ENCODE data around the gene B4GALNT3. TPM values are rescaled to one million over a fixed set of nuclear protein-coding genes. Genes with fewer than 3 reads are reported as not detected.

B4GALNT3 gene
- total RNA-seq, 1 experiment from 2014 or later: 2.3 TPM

GRCh38 chr12:507391-507796, 47.7 kb downstream of the B4GALNT3 start:
- no peak for ATAC-seq
- intact Hi-C loops (cut with micrococcal nuclease; ENCODE audit: unreplicated experiment): no loop called here

GRCh38 chr12:508145-508544, 48.4 kb downstream of the B4GALNT3 start:
- H3K9me3 ChIP-seq (ENCODE audit: control insufficient read depth, insufficient read depth, low read depth, low read length): no peaks in the 10 kb centered on the region
- no peaks in the 10 kb centered on the region for H3K27me3 ChIP-seq (ENCODE audit: control insufficient read depth, insufficient read depth, low read length)
- ChIA-PET CTCF (interaction anchor here (0.6 kb wide), 1 partner anchor 156 kb away, joined by 4 read pairs; no protein-coding TSS in a partner anchor), POLR2A (no interaction called here)
- peaks cover 7% of the 10 kb centered on the region; the same call in 1 of the 2 replicates for H3K4me1 ChIP-seq (ENCODE audit: control insufficient read depth, insufficient read depth, low read length)
- DNase-seq (ENCODE audit: low read depth, low spot score) (no peak), ATAC-seq (no peak)
- no peak overlapping the region for H3K27ac ChIP-seq (ENCODE audit: low read length)
- no peak for TF ChIP-seq REST (IDR thresholded peaks at IDR 0.05; ENCODE audit: insufficient read depth in 1 of 2, low read depth in 2 of 2, low read length in 1 of 2)
- TF ChIP-seq CTCF (IDR thresholded peaks at IDR 0.05): no peak
- TF ChIP-seq SIN3A (IDR thresholded peaks at IDR 0.05; ENCODE audit: borderline replicate concordance, insufficient read depth, low read depth, low read length): no peak
- TF ChIP-seq TCF7L2 (IDR thresholded peaks at IDR 0.05; ENCODE audit: low read depth, low read length): no peak
- H3K36me3 ChIP-seq (ENCODE audit: control insufficient read depth, insufficient read depth, low read length): no peaks in the 10 kb centered on the region
- in situ Hi-C loops (cut with HindIII; ENCODE audit: low pct_unique_long_range_greater_than_20kb, low sequenced_read_pairs) (no loop called here), intact Hi-C loops (cut with micrococcal nuclease; ENCODE audit: unreplicated experiment) (no loop called here)
- H3K4me3 ChIP-seq (ENCODE audit: low read depth in 2 of 2, low read length in 2 of 2): no peak overlapping the region
- BruUV-seq (replicated peaks): no TSS peak

More at GRCh38 chr12:507391-507796, 47.7 kb downstream of the B4GALNT3 start:
- H3K27me3 ChIP-seq (ENCODE audit: control insufficient read depth, insufficient read depth, low read length): no peaks in the 10 kb centered on the region
- no TSS peak for BruUV-seq (replicated peaks)
- H3K36me3 ChIP-seq (ENCODE audit: control insufficient read depth, insufficient read depth, low read length): no peaks in the 10 kb centered on the region
- ChIA-PET CTCF (no interaction called here), POLR2A (no interaction called here)
- H3K4me3 ChIP-seq (ENCODE audit: low read depth in 2 of 2, low read length in 2 of 2): no peak overlapping the region
- H3K4me1 ChIP-seq (ENCODE audit: control insufficient read depth, insufficient read depth, low read length): peaks cover 7% of the 10 kb centered on the region; the same call in 1 of the 2 replicates
- no peaks in the 10 kb centered on the region for H3K9me3 ChIP-seq (ENCODE audit: control insufficient read depth, insufficient read depth, low read depth, low read length)
- no peak for DNase-seq (ENCODE audit: low read depth, low spot score)
- TF ChIP-seq SIN3A (IDR thresholded peaks at IDR 0.05; ENCODE audit: borderline replicate concordance, insufficient read depth, low read depth, low read length) (no peak), TCF7L2 (IDR thresholded peaks at IDR 0.05; ENCODE audit: low read depth, low read length) (no peak), REST (IDR thresholded peaks at IDR 0.05; ENCODE audit: insufficient read depth in 1 of 2, low read depth in 2 of 2, low read length in 1 of 2) (no peak), POLR2AphosphoS5 (IDR thresholded peaks at IDR 0.05; ENCODE audit: low read depth, low read length) (no peak), CTCF (IDR thresholded peaks at IDR 0.05) (no peak)
- no peak overlapping the region for H3K27ac ChIP-seq (ENCODE audit: low read length)
- in situ Hi-C loops (cut with HindIII; ENCODE audit: low pct_unique_long_range_greater_than_20kb, low sequenced_read_pairs): no loop called here
